Neural progenitor cell (in vitro differentiated cells): ENCODE measurements around the gene POLDIP3.

ENCODE experiments used
- EZH2 ChIP-seq: fragments of 200-600 bp; sonication (generic); IDR thresholded peaks from 2 replicates; pipeline ENCODE4 v1.6.1; 2017; ENCODE audit warnings: antibody characterized with exemption, mild to moderate bottlenecking, moderate library complexity
- TF ChIP-seq, protein P1 (sequence below): fragments of 200-600 bp; sonication (generic); IDR thresholded peaks from 2 replicates; pipeline ENCODE4 v1.5.1; 2017; ENCODE audit warnings: antibody characterized with exemption, mild to moderate bottlenecking

GRCh38 chr22:42655693-42656092, 41.0 kb upstream of the POLDIP3 start:
- TF ChIP-seq, protein P1, sequence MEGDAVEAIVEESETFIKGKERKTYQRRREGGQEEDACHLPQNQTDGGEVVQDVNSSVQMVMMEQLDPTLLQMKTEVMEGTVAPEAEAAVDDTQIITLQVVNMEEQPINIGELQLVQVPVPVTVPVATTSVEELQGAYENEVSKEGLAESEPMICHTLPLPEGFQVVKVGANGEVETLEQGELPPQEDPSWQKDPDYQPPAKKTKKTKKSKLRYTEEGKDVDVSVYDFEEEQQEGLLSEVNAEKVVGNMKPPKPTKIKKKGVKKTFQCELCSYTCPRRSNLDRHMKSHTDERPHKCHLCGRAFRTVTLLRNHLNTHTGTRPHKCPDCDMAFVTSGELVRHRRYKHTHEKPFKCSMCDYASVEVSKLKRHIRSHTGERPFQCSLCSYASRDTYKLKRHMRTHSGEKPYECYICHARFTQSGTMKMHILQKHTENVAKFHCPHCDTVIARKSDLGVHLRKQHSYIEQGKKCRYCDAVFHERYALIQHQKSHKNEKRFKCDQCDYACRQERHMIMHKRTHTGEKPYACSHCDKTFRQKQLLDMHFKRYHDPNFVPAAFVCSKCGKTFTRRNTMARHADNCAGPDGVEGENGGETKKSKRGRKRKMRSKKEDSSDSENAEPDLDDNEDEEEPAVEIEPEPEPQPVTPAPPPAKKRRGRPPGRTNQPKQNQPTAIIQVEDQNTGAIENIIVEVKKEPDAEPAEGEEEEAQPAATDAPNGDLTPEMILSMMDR = no peak
- TF ChIP-seq EZH2 = no peak
